ENCODE data around the gene RFX2.
"Not testable (repeated sequence)": the region's sequence is repeated elsewhere in the genome, so short reads cannot be mapped to it uniquely, and the experiment has no call there.

RFX2 gene

GRCh38 chr19:6014551-6015135 is 95.7 kb downstream of the RFX2 start:
- TF ChIP-seq CTCF (IDR thresholded peaks at IDR 0.05; ENCODE audit: low read length, missing control alignments), result no peak
- no peak for DNase-seq (ENCODE audit: low read depth)
- H3K4me3 ChIP-seq (replicated peaks; ENCODE audit: low read depth, low read length), result no peak overlapping the region

GRCh38 chr19:6012426-6013170 is 97.7 kb downstream of the RFX2 start:
- no peak for TF ChIP-seq CTCF (IDR thresholded peaks at IDR 0.05; ENCODE audit: low read length, missing control alignments)
- no peak overlapping the region for H3K4me3 ChIP-seq (replicated peaks; ENCODE audit: low read depth, low read length)

GRCh38 chr19:6011794-6012193 is 98.5 kb downstream of the RFX2 start:
- no peak for DNase-seq (ENCODE audit: low read depth)
- H3K4me3 ChIP-seq (replicated peaks; ENCODE audit: low read depth, low read length), result no peak overlapping the region
- no peak for TF ChIP-seq CTCF (IDR thresholded peaks at IDR 0.05; ENCODE audit: low read length, missing control alignments)

More at GRCh38 chr19:6012426-6013170, 97.7 kb downstream of the RFX2 start:
- DNase-seq (ENCODE audit: low read depth), result no peak

- DNase-seq (ENCODE audit: low read depth), result no peak
- TF ChIP-seq CTCF (IDR thresholded peaks at IDR 0.05; ENCODE audit: low read length, missing control alignments), result no peak
- H3K4me3 ChIP-seq (replicated peaks; ENCODE audit: low read depth, low read length), result no peak overlapping the region
Observed at GRCh38 chr19:6011206-6011605, 99.1 kb downstream of the RFX2 start.

GRCh38 chr19:6010107-6010506 is 100.2 kb downstream of the RFX2 start:
- no peak for DNase-seq (ENCODE audit: low read depth)
- no peak for TF ChIP-seq CTCF (IDR thresholded peaks at IDR 0.05; ENCODE audit: low read length, missing control alignments)
- H3K4me3 ChIP-seq (replicated peaks; ENCODE audit: low read depth, low read length), result no peak overlapping the region

- DNase-seq (ENCODE audit: low read depth), result no peak
- no peak for TF ChIP-seq CTCF (IDR thresholded peaks at IDR 0.05; ENCODE audit: low read length, missing control alignments)
- no peak overlapping the region for H3K4me3 ChIP-seq (replicated peaks; ENCODE audit: low read depth, low read length)
Observed at GRCh38 chr19:6007866-6008265, 102.4 kb downstream of the RFX2 start.

- no peak for TF ChIP-seq CTCF (IDR thresholded peaks at IDR 0.05; ENCODE audit: low read length, missing control alignments)
- H3K4me3 ChIP-seq (replicated peaks; ENCODE audit: low read depth, low read length), result no peak overlapping the region
- no peak for DNase-seq (ENCODE audit: low read depth)
Observed at GRCh38 chr19:6006896-6007295, 103.4 kb downstream of the RFX2 start.

GRCh38 chr19:6006070-6006446 is 104.2 kb downstream of the RFX2 start:
- DNase-seq (ENCODE audit: low read depth); H3K4me3 ChIP-seq (replicated peaks; ENCODE audit: low read depth, low read length): not testable (repeated sequence)
